GM21526 (cell line): ENCODE data around the gene CTDNEP1.

Experiments
- ATAC-seq: cut with Tn5 transposase; IDR thresholded peaks from one replicate; pipeline ENCODE4 v1.9.1; 2021; ENCODE audit warnings: moderate library complexity; ENCODE audit not compliant: unreplicated experiment, low FRiP score

CTDNEP1 gene

DNA sequence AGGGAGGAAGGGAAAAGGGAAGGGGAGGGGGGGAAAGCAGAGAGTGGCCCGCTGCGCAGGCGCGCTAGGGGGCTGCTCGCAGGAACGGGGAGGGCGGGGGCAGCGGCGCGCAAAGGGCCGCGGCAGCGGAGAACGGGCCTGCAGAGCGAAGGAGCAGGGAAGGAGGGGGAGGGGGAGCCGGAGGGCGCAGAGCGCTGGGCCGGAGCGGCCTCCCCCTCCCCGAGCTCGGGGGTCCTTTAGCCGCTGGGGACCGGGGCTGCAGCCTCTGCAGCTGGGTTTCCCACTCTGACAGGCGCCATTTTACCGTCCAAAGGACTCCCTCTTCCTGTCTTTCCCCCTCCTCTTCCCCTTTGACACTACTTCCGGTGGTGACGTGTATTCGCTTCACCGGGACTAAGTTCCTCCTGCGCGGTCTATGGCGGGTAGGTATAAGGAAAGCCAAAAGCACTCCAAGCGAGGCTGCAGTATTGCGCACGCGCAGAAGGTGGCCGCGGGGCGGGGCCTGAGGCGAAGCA lies at the start of gene CTDNEP1:
TSS of gene CTDNEP1 (minus strand) at position 74 of the 515 bp plus-strand sequence. CDS start 438 bp downstream, outside the sequence.
- peak; percentile 63 for ATAC-seq

DNA sequence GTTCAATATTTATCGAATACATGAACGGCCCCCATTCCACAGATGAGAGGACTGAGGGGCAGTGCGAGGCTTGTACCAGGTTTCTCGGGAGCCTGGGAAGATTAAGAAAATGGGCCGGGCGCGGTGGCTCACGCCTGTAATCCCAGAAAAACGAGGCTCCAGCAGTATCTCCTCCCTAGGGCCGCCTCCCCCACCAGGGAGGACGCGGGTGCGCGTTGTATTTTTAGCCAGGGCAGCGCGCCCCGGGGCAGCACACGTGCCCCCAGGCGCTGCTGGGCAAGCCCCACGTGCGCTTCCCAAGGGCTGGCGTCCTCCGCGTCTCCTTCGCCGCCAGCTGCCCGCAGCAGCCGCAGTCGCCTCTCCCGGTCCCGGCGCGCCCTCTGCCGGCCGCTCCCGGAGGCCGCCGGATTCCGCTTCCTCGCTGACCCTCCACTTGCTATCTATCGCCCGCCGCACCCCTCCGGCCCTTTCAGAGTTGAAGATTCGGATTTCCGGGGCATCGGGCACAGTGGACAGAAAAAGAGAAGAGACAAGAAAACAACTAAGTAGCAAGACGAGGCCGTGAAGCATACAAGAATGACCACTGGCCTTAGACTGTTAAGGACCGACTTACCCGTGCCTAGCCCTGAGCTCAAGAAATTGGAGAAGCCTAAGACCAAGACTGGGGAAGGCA lies 44.8 kb upstream of the CTDNEP1 start:
- ATAC-seq: no peak

DNA sequence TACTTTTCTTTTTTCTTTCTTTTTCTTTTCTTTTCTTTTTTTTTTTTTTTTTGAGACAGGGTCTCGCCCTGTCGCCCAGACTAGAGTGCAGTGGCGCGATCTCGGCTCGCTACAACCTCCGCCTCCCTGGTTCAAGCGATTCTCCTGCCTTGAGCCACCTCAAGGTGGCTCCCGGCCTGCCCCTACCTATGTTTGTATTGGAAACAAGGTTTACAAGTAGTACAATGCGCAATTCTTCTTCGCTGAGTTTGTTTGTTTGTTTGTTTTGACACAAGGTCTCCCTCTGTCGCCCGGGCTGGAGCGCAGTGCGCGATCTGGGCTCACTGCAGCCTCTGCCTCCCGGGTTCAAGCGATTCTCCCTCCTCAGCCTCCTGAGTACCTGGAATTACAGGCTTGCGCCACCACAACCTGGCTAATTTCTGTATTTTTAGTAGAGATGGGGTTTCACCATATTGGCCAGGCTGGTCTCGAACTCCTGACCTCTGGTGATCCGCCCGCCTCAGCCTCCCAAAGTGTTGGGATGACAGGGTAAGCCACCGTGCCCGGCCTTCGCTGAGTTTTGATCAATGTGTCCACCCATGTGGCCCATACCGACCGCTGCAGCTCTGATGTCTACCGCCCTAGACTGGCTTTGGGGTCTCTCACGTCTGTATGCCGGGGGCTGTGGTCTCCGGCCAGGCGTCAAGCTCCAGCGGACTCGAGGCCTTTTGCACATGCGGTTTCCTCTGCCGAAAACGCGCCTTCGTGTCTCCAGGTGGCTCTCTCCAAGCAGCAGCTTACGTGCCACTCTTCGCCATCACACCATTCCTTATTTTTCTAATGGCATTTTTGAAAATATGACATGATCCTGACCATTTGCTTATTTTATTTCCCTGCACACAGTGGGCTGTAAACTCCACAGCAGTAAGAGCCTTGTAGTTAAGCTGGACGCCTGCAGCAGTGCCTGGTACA lies 44.0 kb upstream of the CTDNEP1 start:
- no peak for ATAC-seq

DNA sequence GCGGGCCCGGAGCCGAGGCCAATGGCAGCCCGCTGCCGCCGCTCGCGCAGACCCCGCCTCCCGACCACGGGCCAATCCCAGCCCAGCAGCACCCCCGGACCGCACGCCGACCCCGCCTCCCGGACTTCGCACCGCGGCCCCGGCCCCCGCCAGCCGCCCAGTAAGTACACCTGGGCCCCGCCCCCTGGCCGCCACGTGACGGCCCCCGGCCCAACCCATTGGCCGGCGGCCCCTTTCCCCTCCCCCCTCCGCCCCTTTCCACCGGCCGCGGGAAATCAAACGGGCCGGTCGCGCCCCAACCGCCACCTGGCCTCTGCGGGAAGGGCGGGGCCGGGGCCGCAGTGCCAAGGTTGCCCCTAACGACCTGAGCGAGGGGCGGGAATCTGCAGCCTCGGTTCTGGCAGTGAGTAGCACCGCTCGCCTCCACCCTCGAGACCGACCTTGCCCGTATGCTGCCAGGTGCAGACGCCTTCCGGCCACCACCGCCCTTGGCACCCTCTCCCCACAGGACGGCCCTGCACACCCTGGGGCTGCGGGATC lies 43.1 kb upstream of the CTDNEP1 start, which contains the start of gene YBX2:
TSS of gene YBX2 (minus strand) at position 26 of the 540 bp plus-strand sequence. CDS start 139 bp downstream, outside the sequence.
- no peak for ATAC-seq

DNA sequence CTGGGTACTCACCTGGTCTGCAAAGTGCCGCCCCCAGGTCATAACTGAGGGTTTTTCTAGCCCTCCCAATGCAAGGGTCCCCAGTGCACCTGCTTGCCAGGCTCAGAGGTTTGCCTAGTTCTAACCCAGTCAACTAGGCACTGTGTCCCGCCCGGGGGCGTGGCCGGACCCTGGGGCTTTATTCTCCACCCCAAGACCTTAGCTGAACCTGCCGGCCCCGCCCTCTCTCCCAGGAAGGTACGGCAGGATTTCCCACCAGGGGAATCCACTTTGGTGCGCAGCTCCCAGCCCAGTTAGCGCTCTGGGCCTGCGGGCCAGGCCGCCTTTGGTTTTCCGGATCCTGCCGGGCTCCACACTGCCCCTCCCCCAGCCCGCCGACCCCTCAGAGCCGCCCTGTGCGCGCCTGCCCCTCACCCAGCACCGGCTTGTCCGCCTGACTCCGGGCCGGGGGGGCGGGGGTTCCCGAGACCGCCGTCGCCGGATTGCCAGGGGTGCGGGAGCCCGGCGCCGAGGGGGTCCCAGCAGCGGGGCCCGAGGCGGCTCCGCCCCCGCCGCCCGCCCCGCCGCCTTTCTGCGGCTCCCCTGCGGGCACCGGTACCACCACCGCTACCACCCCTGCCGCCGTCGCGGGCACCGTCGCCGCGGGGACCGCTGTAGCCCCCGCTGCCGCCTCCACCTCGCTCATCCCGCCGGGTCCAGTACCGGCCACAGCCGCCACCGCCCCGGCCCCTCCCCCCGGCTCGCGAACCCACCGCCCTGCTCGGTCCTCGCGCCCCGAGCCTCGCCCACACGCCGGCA lies 42.5 kb upstream of the CTDNEP1 start:
- no peak for ATAC-seq

DNA sequence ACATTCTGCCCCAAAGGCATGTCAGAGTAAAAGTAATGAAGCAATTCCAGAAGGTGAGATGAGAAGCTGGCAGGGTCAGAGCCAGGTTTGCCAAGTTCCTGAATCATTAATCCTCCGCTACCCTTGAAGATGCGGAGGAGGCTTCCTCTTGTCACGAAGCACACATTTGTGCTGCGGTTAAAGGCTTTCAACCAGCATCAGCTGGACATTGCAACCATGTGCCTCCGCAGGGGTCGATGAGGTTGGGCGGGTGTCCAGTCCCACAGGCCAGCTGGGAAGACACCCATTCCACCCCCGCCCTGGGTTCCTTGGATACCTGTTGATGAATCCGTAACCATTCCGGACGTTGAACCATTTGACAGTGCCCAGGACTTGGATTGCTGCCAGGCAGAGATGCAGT lies 41.6 kb upstream of the CTDNEP1 start:
- ATAC-seq: no peak

DNA sequence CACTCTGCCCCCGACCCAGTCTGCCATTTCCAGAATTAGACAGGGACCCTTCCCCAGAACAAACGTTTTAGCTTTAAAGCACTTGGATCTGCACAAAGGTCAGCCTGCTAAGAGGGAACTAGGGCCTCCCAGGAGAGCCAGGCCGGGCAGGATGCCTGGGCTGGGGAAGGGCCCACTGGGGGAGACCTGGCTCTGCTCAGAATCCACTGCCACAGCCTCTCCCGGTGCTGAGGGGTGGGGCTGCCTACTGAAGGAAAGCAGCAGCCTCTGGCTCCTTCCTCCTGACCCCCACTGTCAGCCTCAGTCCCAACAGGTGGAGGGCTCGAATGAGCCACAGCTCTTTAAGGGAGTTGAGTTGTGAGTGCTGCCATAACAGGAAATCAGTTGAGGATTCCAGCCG lies 41.2 kb upstream of the CTDNEP1 start:
- ATAC-seq: no peak

DNA sequence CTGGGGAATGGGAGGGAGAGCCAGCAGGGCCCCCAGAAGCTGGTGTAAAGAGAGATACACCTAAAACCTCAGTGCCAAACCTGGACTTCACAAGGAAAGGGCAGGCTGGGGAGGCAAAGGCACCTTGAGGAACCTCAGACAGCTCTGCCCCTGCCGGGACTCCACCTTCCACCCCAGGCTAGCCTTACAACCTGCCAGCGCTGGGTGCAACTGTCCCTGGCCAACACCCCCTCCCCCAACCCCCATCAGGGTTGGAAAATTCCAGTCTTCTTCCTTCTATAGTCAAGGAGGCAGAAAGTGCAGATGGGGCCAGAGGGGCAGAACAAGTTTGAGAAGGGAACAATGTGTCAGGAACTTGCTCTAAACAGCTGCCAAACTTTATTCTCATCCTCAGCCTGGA lies 40.7 kb upstream of the CTDNEP1 start:
- ATAC-seq: no peak

DNA sequence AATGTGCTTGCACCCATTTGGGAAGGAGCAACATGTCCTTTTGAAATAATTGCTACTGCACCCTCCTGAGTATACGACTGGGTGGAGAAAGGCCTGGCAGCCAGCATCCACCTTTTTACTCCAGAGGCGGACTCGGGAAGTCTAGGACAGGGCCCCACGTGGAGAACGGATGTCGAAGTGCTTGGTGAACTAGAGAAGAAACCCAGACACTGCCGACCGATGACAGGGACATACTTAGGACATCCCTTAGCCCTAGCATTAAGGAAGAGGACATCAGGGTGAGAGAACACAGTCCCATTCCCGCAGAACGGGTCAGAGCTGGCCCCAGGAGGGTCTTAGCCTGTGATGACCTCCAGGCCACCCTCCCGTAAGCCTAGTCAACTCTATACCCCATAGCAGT lies 39.2 kb upstream of the CTDNEP1 start:
- no peak for ATAC-seq

DNA sequence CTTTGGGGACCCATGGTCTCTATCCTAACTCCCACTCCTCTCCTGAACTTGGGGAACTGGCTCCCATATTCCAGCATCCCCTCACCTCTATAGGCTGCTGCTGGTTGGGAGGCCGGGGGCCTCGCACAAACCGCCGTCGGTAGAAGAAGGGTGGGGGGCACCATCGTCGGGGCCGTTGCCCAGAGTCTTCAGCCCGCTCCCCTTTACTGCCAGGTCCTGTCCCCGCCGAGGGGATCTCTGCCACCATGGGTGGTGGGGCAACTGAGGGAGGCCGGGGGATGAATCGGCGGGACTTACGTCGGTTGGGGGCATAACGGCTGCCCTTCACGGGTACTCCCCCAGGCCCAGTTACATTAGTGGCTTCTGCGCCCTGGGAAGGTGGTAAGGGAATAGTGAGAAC lies 38.6 kb upstream of the CTDNEP1 start:
- no peak for ATAC-seq

DNA sequence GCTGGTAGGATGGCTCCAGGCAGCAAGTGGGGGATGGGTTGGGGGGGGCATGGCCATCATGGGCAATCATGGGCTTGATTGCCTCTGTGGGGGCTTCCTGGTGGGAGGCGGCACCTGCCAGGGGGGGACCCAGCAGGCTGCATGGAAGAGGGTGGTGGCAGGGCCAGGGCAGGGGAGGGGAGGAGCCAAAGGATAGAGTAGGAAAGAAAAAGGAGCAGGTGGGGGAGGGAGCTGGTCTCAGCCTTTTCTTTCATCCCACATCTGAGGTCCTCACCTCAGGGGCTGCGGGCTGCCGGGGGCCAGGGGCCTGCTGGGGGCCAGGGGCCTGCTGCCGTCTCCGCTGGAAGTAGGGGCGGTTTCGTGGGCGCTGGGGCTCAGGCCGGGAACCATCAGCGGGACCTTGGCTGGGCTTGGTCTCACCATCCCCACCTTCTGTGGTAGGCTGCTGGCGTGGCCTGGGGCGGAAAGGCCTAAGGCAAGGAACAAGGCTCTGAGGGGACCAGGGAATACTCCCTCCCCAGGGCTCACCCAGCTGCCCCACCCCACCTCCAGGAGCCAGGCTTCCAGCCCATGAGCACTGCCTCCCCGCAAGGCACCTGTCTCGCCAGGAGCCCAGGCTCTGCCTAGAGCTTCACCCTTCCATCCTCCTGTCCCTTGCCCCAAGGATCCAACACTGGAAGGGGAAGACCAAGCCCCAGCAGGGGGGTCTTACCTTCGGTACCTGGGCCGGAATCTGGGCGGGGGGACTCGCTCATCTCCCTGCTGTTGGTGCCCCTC lies 37.9 kb upstream of the CTDNEP1 start:
- ATAC-seq: no peak

DNA sequence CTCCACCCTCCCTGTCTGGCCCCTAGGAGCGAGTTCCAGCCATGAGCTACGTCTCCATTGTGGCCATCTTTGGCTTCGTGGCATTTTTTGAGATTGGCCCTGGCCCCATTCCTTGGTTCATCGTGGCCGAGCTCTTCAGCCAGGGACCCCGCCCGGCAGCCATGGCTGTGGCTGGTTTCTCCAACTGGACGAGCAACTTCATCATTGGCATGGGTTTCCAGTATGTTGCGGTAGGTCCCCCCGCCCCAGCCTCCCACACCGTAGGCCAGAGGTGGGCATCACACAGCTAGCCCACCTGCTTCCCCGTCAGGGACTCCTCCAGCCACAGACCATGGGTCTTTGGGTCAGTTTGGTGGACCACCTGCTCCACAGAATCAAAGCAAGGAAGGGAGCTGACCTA lies 34.1 kb upstream of the CTDNEP1 start:
- no peak for ATAC-seq

DNA sequence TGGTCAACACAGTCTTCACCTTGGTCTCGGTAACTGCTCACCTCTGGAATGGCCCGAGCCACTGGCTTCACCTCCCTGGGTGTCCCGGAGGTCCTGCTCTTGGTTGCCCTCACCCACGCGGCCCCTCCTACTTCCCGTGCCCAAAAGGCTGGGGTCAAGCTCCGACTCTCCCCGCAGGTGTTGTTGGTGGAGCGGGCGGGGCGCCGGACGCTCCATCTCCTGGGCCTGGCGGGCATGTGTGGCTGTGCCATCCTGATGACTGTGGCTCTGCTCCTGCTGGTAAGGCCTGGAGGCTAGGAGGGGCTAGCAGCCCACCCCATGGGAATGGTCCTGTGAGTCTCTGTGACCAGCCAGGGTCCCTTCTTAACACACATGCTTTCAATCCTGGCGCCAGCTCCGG lies 33.4 kb upstream of the CTDNEP1 start:
- no peak for ATAC-seq

DNA sequence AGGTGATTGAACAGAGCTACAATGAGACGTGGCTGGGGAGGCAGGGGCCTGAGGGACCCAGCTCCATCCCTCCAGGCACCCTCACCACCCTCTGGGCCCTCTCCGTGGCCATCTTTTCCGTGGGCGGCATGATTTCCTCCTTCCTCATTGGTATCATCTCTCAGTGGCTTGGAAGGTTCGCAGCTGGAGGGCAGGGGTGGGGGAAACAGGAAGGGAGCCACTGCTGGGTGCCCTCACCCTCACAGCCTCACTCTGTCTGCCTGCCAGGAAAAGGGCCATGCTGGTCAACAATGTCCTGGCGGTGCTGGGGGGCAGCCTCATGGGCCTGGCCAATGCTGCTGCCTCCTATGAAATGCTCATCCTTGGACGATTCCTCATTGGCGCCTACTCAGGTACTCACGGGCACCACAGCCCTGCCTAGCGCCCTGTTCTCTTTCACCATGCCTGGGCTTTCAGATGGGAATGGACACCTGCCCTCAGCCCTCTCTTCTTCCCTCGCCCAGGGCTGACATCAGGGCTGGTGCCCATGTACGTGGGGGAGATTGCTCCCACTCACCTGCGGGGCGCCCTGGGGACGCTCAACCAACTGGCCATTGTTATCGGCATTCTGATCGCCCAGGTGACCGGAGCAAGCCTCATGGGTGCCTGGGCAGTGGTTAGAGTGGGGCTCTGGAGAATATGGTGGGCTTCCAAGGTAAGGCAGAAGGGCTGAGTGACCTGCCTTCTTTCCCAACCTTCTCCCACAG lies 32.1 kb upstream of the CTDNEP1 start:
- ATAC-seq: no peak

DNA sequence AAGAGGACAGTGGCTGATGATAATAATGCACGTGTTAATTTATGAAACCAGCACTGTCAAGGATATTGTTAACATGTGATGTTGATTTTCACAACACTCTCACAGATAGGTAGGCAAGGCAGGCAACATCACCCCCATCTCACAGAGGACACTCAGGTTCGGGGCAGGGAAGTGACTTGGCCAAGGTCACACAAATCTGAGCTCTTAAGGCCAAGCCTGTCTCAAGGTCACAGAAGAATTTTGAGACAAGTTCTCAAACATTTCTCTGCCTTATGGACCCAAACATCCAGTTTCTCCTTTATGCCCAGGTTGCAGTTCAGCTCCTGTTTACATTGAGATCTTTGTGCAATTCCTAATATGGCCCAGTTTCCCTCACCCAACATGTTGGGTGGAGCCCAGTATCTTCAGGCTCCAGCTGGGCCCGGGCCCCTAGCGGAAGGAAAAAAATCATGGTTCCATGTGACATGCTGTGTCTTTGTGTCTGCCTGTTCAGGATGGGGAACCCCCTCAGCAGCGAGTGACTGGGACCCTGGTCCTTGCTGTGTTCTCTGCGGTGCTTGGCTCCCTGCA lies 31.3 kb upstream of the CTDNEP1 start:
- no peak for ATAC-seq

DNA sequence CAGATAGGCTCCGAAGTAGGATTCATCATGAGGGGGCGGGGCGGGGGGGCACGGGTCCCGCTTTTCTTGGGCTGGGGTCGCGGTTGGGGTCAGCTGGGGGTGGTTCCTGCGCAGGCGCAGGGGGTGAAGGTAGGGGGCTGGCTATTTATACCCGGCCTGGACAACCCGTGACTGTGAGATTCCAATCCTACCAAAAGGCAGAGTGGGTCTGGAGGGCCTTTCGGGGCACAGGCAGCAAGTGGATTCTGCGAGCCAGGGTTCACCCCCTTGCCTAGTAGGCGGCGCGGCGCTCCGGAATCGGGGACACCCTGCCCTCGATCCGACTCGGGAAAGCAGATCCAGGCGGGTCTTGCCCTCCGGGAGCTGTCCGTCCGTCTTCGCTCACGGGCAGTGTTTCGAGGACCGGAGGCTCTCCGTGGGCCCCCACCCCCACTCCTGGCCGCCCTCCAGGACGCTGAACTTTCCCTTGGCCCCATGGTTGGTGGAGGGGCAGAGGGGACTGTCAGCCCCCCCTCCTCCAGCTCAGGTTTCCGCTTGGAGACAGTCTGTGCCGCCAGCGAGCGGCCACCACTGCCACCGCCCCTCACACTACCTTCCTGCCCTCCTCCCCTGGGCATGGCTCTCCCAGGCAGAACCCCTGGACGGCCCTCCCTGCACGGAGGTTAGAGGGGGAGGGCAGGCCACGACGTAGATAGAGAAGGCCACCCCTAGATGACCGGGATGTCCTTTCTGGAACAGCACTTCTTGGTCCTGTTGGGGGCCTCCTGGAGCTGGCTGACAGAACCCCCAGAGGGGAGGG lies 30.6 kb upstream of the CTDNEP1 start:
- no peak for ATAC-seq

DNA sequence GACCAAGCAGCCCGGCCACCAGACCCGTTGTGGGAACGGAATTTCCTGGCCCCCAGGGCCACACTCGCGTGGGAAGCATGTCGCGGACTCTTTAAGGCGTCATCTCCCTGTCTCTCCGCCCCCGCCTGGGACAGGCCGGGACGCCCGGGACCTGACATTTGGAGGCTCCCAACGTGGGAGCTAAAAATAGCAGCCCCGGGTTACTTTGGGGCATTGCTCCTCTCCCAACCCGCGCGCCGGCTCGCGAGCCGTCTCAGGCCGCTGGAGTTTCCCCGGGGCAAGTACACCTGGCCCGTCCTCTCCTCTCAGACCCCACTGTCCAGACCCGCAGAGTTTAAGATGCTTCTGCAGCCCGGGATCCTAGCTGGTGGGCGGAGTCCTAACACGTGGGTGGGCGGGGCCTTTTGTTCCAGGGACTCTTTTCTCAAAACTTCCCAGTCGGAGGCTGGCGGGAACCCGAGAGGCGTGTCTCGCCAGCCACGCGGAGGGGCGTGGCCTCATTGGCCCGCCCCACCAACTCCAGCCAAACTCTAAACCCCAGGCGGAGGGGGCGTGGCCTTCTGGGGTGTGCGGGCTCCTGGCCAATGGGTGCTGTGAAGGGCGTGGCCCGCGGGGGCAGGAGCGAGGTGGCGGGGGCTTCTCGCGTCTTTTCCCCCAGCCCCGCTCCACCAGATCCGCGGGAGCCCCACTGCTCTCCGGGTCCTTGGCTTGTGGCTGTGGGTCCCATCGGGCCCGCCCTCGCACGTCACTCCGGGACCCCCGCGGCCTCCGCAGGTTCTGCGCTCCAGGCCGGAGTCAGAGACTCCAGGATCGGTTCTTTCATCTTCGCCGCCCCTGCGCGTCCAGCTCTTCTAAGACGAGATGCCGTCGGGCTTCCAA lies 29.8 kb upstream of the CTDNEP1 start, which contains the start of gene SLC2A4:
TSS of gene SLC2A4 (plus strand) at position 645 of the 879 bp plus-strand sequence. CDS start at position 862, 217 bp downstream.
- ATAC-seq: peak; percentile 42
